WERI-Rb-1 (cell line): ENCODE measurements around the gene DDR2.
"Not testable (repeated sequence)": the region's sequence is repeated elsewhere in the genome, so short reads cannot be mapped to it uniquely, and the experiment has no call there.

Experiments
- DNase-seq: peaks from one replicate; pipeline ENCODE4 v3.0.0-alpha.2; 2020
- H3K27ac ChIP-seq: fragments of 250-450 bp; sonication (Bioruptor Pico); 2 replicates; pipeline ENCODE4 v1.5.1; 2020; ENCODE audit warnings: mild to moderate bottlenecking, moderate library complexity
- H3K27me3 ChIP-seq: fragments of 250-450 bp; sonication (Bioruptor Pico); 2 replicates; pipeline ENCODE4 v1.5.1; 2021; ENCODE audit warnings: mild to moderate bottlenecking, low read depth, moderate library complexity; ENCODE audit not compliant: insufficient read depth, severe bottlenecking
- H3K36me3 ChIP-seq: fragments of 250-450 bp; sonication (Bioruptor Pico); 2 replicates; pipeline ENCODE4 v1.5.1; 2020; ENCODE audit warnings: mild to moderate bottlenecking, moderate library complexity
- H3K4me3 ChIP-seq: 2 replicates; pipeline ENCODE4 v1.5.1; 2011; ENCODE audit warnings: low read depth, mild to moderate bottlenecking, control low read depth, low read length
- H3K9me3 ChIP-seq: fragments of 250-450 bp; sonication (Bioruptor Pico); 2 replicates; pipeline ENCODE4 v1.5.1; 2021; ENCODE audit warnings: mild to moderate bottlenecking, moderate library complexity; ENCODE audit not compliant: severe bottlenecking
- CTCF ChIP-seq: IDR thresholded peaks from 2 replicates; pipeline ENCODE4 v1.5.1; 2011; ENCODE audit warnings: low read depth, mild to moderate bottlenecking, control low read depth, inconsistent platforms, low read length

The DDR2 gene

GRCh38 chr1:162596514-162597170 lies 35.6 kb upstream of the DDR2 start:
- Histone ChIP-seq H3K9me3 (no peaks in the 10 kb centered on the region), H3K27me3 (no peaks in the 10 kb centered on the region), H3K27ac (no peak overlapping the region), H3K36me3 (peaks cover 65% of the 10 kb centered on the region), H3K4me3 (no peak overlapping the region)
- no peak for DNase-seq
- no peak for TF ChIP-seq CTCF

GRCh38 chr1:162599451-162599850 lies 32.8 kb upstream of the DDR2 start:
- Histone ChIP-seq H3K9me3 (no peaks in the 10 kb centered on the region), H3K36me3 (peaks cover 59% of the 10 kb centered on the region), H3K27ac (no peak overlapping the region), H3K27me3 (no peaks in the 10 kb centered on the region), H3K4me3 (no peak overlapping the region)
- TF ChIP-seq CTCF = no peak
- no peak for DNase-seq

GRCh38 chr1:162603117-162603516 lies 29.1 kb upstream of the DDR2 start:
- H3K4me3 ChIP-seq, H3K9me3 ChIP-seq, H3K27me3 ChIP-seq, DNase-seq, H3K27ac ChIP-seq: not testable (repeated sequence)
- H3K36me3 ChIP-seq = peaks cover 33% of the 10 kb centered on the region

GRCh38 chr1:162605225-162605927 lies 26.9 kb upstream of the DDR2 start:
- Histone ChIP-seq H3K36me3 (peaks cover 31% of the 10 kb centered on the region), H3K27ac (no peak overlapping the region), H3K4me3 (no peak overlapping the region), H3K9me3 (no peaks in the 10 kb centered on the region), H3K27me3 (no peaks in the 10 kb centered on the region)
- no peak for TF ChIP-seq CTCF
- DNase-seq = no peak

- H3K36me3 ChIP-seq = peaks cover 7% of the 10 kb centered on the region
- no peaks in the 10 kb centered on the region for H3K9me3 ChIP-seq
- no peak for TF ChIP-seq CTCF
- H3K27ac ChIP-seq = no peak overlapping the region
- DNase-seq = no peak
- H3K4me3 ChIP-seq = no peak overlapping the region
- H3K27me3 ChIP-seq = no peaks in the 10 kb centered on the region
These were observed 23.0 kb upstream of the DDR2 start for GRCh38 chr1:162609306-162609705.

GRCh38 chr1:162612606-162613400 lies 19.5 kb upstream of the DDR2 start:
- TF ChIP-seq CTCF = no peak
- DNase-seq = peak; percentile 94
- peaks cover 7% of the 10 kb centered on the region for H3K36me3 ChIP-seq
- no peaks in the 10 kb centered on the region for H3K27me3 ChIP-seq
- H3K9me3 ChIP-seq = peaks cover 7% of the 10 kb centered on the region
- H3K4me3 ChIP-seq = no peak overlapping the region
- peak overlapping the region; percentile 49 for H3K27ac ChIP-seq
